Sciatic nerve (tissue), 2 donors: ENCODE measurements around the gene KRT25. TPM values are rescaled to one million over a fixed set of nuclear protein-coding genes. Genes with fewer than 3 reads are reported as not detected.
"Not testable (repeated sequence)": the region's sequence is repeated elsewhere in the genome, so short reads cannot be mapped to it uniquely, and the experiment has no call there.

Experiments used
- ATAC-seq: fragments of 200-7000 bp; cut with Tn5 transposase; one replicate; pipeline ENCODE4 v1.9.1; 2020; ENCODE audit warnings: mild to moderate bottlenecking, moderate library complexity
- DNase-seq: peaks from one replicate; pipeline ENCODE4 v3.0.0-alpha.2; 2020; ENCODE audit warnings: low spot score
- intact Hi-C: fragments of 100-400 bp; cut with DNase I; formaldehyde crosslinking; loops from one replicate; pipeline ENCODE4 v1.14.2; 2022
- total RNA-seq: library from RNA; stranded (reverse); fragmentation: NEBNext Ultra II Directional; extraction: Animal tissue kit (Norgen Biotek cat#: 25700); gene quantifications from one replicate; pipeline ENCODE4 v1.2.1, GENCODE V29; 2021
- donor health status: DM: no; HTN: no; CAD: no.
- donor health status: DM: no; HTN: no; CAD: no.

KRT25 gene
- total RNA-seq, 1 donor from 2014 or later: not detected

DNA sequence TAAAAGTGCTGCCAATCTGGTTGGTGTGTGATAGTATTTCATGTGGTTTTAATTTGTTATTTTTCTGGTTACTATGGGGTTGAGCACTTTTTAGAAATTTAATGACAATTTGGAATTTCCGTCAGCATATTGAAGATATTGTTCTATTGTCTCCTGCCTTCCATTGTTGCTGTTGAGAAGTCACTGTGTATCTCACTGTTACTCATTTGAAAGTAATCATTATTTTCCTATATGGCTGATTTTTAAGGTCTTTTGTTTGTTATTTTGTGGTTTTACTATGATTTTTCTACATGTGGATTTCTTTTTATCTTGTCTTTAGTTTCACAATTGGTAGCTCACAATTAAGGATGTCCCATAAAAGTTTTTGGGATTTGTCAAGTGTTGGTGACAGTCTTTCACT lies 8.6 kb upstream of the KRT25 start:
- no peak for DNase-seq
- intact Hi-C loops: no loop called here
- no peak for ATAC-seq

GRCh38 chr17:40760105-40761016 lies 5.2 kb upstream of the KRT25 start:
- DNase-seq (no peak), ATAC-seq (no peak)
- intact Hi-C loops: no loop called here

- DNase-seq (no peak), ATAC-seq (no peak)
- intact Hi-C loops: no loop called here
Measured at GRCh38 chr17:40753804-40754203, 1.3 kb downstream of the KRT25 start.

DNA sequence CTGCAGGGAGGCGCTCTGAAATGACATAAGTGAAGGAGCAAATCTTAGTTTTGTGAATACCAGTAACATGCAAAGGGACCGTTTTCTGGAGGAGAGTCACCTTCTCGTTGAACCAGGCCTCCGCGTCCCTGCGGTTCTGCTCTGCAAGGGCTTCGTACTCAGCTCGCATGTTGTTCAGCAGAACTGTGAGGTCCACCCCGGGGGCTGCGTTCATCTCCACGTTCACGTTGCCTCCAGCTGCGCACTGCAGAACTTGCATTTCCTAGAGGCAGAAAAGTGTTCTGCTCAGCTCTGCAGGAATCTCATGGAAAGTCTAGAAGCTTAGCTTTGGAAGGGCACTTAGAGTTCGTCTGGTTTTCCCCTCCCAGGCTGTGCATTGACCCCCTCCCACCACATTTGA lies 4.1 kb downstream of the KRT25 start:
- intact Hi-C loops: no loop called here
- DNase-seq (no peak), ATAC-seq (no peak)

GRCh38 chr17:40750391-40750790 lies 4.7 kb downstream of the KRT25 start:
- no peak for ATAC-seq

GRCh38 chr17:40748666-40749065 lies 6.5 kb downstream of the KRT25 start:
- ATAC-seq, DNase-seq, intact Hi-C loops: not testable (repeated sequence)

More at GRCh38 chr17:40750391-40750790, 4.7 kb downstream of the KRT25 start:
- intact Hi-C loops: no loop called here
- DNase-seq: no peak

GRCh38 chr17:40738553-40738952 lies 16.6 kb downstream of the KRT25 start:
- intact Hi-C loops: no loop called here
- DNase-seq (no peak), ATAC-seq (no peak)

DNA sequence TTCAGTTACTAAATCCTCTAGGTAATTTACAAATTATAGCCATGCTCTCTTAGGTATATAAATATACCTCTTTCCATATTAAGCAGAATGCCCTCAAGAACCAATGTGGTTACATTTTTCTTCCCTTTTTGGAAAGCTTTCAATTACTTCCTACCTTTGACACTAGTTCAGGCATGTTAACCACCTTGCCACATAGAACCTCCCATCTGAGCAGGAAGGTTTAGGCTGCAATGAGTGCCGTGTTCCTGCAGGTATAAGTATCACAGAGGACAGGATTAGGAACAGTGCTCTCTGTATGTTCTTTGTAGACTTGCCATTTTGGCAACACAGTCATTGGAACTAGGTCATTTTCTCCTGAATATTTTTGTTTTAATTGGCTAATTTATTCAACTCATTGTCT lies 20.1 kb downstream of the KRT25 start:
- intact Hi-C loops: no loop called here
- DNase-seq: no peak
- no peak for ATAC-seq

GRCh38 chr17:40734018-40734417 lies 21.1 kb downstream of the KRT25 start:
- intact Hi-C loops: no loop called here
- ATAC-seq: no peak
- no peak for DNase-seq

DNA sequence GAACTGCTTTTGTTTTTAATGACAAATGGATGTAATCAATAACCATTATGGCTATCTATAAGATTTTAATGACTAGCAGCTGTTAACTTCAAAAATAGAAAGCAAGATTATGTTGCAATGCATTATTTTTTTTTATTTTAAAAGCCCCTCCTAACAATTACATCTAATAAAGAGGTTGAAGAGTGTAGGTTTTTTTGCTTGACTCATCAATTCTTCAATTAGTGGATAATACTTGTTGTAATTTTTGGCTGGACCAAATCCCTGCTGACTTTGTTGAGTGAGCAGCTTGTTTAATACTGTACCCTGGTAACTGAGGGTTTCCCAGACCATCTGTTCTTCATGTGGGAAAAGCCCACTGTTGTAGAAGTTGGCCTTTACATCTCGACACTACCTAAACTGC lies 24.2 kb downstream of the KRT25 start:
- intact Hi-C loops: no loop called here
- DNase-seq (no peak), ATAC-seq (no peak)

- no peak for DNase-seq
- intact Hi-C loops: no loop called here
- ATAC-seq: peak; percentile 95
Measured at GRCh38 chr17:40727447-40728231, 27.5 kb downstream of the KRT25 start.

DNA sequence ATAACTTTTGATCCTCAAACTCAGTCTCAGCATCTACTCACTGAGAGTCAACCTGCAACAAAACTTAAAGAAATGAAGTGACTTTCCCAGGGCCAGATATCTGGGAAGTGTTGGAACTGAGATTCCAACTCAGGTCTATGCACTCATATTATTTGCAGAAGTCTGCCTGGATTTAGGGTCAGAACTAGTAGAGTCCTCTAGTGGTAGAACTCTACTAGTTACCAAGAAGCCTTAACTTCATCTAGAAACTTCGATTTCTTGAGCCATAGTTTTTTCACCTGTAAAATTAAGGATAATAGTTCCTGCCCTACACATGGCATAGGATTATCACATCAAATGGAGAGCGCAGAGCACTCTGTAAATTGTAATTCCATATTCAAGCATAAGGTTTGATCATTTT lies 28.2 kb downstream of the KRT25 start:
- no peak for ATAC-seq
- intact Hi-C loops: no loop called here
- DNase-seq: no peak

GRCh38 chr17:40724656-40725055 lies 30.5 kb downstream of the KRT25 start:
- DNase-seq (no peak), ATAC-seq (no peak)
- intact Hi-C loops: no loop called here

- ATAC-seq: peak; percentile 93
- intact Hi-C loops: no loop called here
- no peak for DNase-seq
Measured at GRCh38 chr17:40722241-40722640, 32.9 kb downstream of the KRT25 start.

GRCh38 chr17:40720899-40721298 lies 34.2 kb downstream of the KRT25 start:
- intact Hi-C loops: no loop called here
- ATAC-seq (no peak), DNase-seq (no peak)

GRCh38 chr17:40718930-40719329 lies 36.2 kb downstream of the KRT25 start:
- ATAC-seq (no peak), DNase-seq (no peak)
- intact Hi-C loops: no loop called here

DNA sequence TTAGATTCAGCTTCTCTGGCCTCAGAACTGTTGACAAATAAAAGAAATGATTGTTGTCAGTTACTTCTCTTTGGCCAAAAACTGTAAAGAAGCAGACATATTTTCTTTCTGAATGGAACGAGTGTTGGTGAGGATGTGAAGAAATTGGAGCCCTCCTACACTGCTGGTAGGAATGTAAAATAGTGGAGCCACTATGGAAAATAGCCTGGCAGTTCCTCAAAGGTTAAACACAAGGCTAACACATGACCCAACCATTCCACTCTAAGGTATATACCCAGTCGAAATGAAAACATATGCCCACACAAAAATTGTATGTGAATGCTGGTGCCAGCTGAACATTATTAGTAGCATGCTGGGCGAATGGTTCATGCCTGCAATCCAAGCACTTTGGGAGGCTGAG lies 37.4 kb downstream of the KRT25 start:
- no peak for ATAC-seq
- DNase-seq: no peak
- intact Hi-C loops: no loop called here

- intact Hi-C loops: no loop called here
- DNase-seq (no peak), ATAC-seq (peak; percentile 63)
Measured at GRCh38 chr17:40714473-40714872, 40.7 kb downstream of the KRT25 start.

- ATAC-seq (peak; percentile 97), DNase-seq (peak; percentile 66)
- intact Hi-C loops: no loop called here
Measured at GRCh38 chr17:40707745-40708144, 47.4 kb downstream of the KRT25 start.

DNA sequence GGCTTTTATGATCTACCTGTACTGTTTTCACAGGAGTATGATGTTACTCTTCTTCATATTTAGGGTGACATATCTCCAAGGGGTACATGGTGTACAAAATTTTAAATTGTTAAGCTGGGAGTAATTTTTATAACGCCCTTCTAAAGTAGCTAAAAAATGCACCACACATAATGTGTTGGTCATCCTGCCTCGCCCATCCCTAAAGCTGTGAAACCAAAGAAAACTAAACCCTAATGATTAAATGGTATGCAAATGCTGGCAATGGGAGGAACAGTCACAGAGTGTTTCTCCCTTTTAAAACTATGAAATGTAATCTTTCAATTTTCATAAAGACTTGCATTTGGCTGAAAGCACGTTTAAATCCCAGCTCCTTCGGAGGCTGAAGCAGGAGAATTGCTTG lies 49.5 kb downstream of the KRT25 start:
- DNase-seq (no peak), ATAC-seq (no peak)
- intact Hi-C loops: no loop called here
